Dendritic cell treated with granulocyte-macrophage colony-stimulating factor and Interleukin-4, amounts not matched to agents 40 ng/mL and 50 ng/mL, for 4 days (primary cell): ENCODE results near the gene RTTN.

Source experiments
- H3K27ac Mint-ChIP-seq: one replicate; pipeline ENCODE4 v1.8.0; 2022; ENCODE audit warnings: mild to moderate bottlenecking, mixed read lengths
- H3K27me3 Mint-ChIP-seq: one replicate; pipeline ENCODE4 v1.8.0; 2022; ENCODE audit warnings: mild to moderate bottlenecking, mixed read lengths
- H3K36me3 Mint-ChIP-seq: one replicate; pipeline ENCODE4 v1.8.0; 2022; ENCODE audit warnings: low read depth, mixed read lengths
- H3K4me1 Mint-ChIP-seq: one replicate; pipeline ENCODE4 v1.8.0; 2022; ENCODE audit warnings: low read depth, mixed read lengths
- H3K4me3 Mint-ChIP-seq: one replicate; pipeline ENCODE4 v1.8.0; 2022; ENCODE audit warnings: mild to moderate bottlenecking, moderate library complexity, mixed read lengths
- H3K9me3 Mint-ChIP-seq: one replicate; pipeline ENCODE4 v1.8.0; 2022; ENCODE audit warnings: mixed read lengths
- intact Hi-C: fragments of 100-400 bp; cut with micrococcal nuclease; formaldehyde crosslinking; loops from one replicate; pipeline ENCODE4 v1.15.0; 2022

The RTTN gene

DNA sequence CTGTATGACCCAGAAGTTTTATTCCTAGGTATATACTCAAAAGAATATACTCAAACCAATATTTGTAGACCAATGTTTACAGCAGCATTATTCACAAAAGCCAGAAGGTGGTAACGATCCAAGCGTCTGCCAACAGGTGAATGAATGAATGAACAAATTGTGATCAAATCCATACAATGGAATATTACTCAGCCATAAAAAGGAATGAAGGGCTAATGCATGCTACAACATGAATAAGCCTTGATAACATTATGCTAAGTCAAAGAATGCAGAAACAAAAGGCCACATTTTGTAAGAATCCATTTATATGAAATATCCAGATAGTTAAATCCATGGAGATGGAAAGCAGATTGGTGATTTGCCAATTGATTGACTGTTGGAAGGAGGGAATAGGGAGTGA is 252.3 kb downstream of the RTTN start:
- Mint-ChIP-seq H3K27ac (no peak overlapping the region), H3K9me3 (no peaks in the 10 kb centered on the region), H3K36me3 (no peaks in the 10 kb centered on the region), H3K27me3 (no peaks in the 10 kb centered on the region), H3K4me1 (peaks cover 15% of the 10 kb centered on the region), H3K4me3 (no peak overlapping the region)
- intact Hi-C loops: no loop called here
